GM12891 (cell line): ENCODE results near the gene MME.

ENCODE experiments used
- POLR2A ChIP-seq: IDR thresholded peaks from 2 replicates; pipeline ENCODE4 v1.6.1; 2011; ENCODE audit warnings: low read depth, low read length, control low read depth
- POLR2AphosphoS5 ChIP-seq: IDR thresholded peaks from 2 replicates; pipeline ENCODE4 v1.6.1; 2011; ENCODE audit warnings: low read depth, low read length, control low read depth
- SPI1 ChIP-seq: IDR thresholded peaks from 2 replicates; pipeline ENCODE4 v1.6.1; 2011; ENCODE audit warnings: low read depth, low read length, control low read depth
- TAF1 ChIP-seq: IDR thresholded peaks from 2 replicates; pipeline ENCODE4 v1.6.1; 2011; ENCODE audit warnings: low read depth, low read length, control low read depth

GRCh38 chr3:155047672-155048071 is 32.4 kb upstream of the MME start:
- TF ChIP-seq POLR2AphosphoS5 (no peak), POLR2A (no peak), TAF1 (no peak), SPI1 (0 out of 2 replicates have a peak, but pooled peaks have one; percentile 6)
